C4-2B (cell line): ENCODE measurements around the gene ZDHHC22.
A peak's percentile ranks its signal among the peaks of the same experiment; 100 is the strongest.

Experiments used
- H3K27ac ChIP-seq: fragments of 450-650 bp; 2 replicates; pipeline ENCODE4 v1.5.1; 2017
- ZFX ChIP-seq: fragments of 450-650 bp; IDR thresholded peaks from 2 replicates; pipeline ENCODE4 v1.6.1; 2017
- TF ChIP-seq, protein P1 (sequence below): fragments of 450-650 bp; conservative IDR thresholded peaks from 2 replicates; pipeline ENCODE4 v1.5.1; 2017; ENCODE audit warnings: mild to moderate bottlenecking

Gene ZDHHC22

DNA sequence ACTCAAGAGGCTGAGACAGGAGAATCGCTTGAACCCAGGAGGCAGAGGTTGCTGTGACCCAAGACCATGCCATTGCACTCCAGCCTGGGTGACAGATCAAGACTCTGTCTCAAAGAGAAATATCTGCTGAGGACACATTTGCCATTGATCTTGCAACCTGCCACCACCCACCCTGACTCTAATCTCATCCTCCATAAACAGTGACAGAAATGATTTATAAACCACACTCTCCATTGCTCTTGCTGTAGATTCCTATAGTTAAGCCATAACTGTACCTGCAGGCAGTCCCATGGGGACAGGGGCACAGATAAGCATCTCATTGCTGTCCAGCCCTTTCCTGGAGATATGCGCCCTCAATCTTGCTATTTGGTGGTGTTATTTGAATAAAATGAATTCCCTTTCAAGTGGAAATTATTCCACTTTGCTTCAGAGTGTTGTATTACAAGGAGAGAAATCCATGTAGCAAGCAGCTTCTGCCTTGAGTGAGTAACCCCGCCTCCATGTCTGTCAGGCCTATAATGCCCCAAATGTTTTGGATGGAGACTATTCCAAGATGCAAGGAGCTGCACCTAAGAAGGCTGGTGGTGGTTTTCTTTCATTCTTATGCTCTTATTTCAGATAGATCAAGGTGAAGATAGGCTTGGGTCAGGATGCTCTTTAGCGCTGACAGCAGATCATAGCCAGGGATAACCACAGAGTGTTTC is 3.0 kb upstream of the ZDHHC22 start:
- no peak for TF ChIP-seq ZFX
- TF ChIP-seq, protein P1, sequence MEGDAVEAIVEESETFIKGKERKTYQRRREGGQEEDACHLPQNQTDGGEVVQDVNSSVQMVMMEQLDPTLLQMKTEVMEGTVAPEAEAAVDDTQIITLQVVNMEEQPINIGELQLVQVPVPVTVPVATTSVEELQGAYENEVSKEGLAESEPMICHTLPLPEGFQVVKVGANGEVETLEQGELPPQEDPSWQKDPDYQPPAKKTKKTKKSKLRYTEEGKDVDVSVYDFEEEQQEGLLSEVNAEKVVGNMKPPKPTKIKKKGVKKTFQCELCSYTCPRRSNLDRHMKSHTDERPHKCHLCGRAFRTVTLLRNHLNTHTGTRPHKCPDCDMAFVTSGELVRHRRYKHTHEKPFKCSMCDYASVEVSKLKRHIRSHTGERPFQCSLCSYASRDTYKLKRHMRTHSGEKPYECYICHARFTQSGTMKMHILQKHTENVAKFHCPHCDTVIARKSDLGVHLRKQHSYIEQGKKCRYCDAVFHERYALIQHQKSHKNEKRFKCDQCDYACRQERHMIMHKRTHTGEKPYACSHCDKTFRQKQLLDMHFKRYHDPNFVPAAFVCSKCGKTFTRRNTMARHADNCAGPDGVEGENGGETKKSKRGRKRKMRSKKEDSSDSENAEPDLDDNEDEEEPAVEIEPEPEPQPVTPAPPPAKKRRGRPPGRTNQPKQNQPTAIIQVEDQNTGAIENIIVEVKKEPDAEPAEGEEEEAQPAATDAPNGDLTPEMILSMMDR: no peak
- H3K27ac ChIP-seq: no peak overlapping the region

DNA sequence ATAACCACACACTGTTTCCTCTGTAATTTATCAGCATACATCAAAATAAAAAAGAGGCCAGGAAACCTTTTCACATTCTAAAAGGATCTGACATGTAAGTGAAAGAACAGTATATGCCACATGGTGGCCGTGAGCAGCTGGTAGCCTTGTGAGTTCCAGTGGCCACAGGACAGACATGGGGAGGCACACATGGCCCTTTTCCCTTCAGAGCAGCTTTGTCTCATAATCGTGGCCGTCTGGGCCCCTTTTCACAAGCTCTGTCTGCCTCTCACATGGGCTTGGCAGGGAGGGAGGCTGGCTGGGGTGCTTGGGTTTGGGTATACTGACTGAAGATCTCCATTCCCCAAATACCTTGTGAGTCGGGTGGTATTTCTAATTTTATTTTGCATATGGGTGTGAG is 1.5 kb upstream of the ZDHHC22 start:
- H3K27ac ChIP-seq: no peak overlapping the region
- TF ChIP-seq, protein P1: no peak
- no peak for TF ChIP-seq ZFX

DNA sequence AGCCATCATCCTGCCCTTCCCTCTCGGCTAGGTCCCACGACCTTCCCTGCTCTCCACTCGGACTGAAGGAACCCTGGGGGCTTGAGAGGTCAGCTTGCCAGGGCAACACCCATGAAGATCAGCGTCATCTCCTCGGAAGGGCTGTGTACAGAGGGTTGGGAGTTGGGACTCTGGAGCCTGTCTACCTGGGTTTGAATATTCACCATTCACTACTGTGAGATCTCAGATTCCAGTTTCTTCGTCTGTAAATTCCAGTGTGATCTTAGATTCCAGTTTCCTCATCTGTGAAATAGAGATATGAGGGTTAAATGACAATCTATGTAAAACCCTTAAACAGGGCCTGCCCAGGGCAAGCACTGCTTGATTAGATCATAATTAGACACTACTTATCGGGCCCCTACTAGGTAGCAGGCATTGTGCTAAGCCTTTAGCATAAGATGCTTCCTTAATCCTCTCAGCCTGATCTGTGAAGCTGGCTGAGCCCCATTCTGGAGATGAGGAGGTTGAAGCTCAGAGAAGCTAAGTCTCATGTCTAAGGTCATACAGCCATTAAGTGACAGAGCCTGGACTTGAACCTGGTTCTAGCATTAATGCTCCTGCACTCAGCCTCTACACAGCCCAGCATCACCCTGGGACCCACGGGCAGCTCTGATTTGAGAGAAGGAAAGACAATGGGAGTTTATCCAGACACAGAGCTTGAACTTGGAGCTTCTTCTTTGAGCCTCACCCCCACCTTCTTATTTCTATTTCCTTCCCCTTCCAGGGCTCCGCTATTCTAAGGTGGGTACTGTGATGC is 612 bp upstream of the ZDHHC22 start:
- no peak for TF ChIP-seq ZFX
- TF ChIP-seq, protein P1: no peak
- H3K27ac ChIP-seq: no peak overlapping the region

DNA sequence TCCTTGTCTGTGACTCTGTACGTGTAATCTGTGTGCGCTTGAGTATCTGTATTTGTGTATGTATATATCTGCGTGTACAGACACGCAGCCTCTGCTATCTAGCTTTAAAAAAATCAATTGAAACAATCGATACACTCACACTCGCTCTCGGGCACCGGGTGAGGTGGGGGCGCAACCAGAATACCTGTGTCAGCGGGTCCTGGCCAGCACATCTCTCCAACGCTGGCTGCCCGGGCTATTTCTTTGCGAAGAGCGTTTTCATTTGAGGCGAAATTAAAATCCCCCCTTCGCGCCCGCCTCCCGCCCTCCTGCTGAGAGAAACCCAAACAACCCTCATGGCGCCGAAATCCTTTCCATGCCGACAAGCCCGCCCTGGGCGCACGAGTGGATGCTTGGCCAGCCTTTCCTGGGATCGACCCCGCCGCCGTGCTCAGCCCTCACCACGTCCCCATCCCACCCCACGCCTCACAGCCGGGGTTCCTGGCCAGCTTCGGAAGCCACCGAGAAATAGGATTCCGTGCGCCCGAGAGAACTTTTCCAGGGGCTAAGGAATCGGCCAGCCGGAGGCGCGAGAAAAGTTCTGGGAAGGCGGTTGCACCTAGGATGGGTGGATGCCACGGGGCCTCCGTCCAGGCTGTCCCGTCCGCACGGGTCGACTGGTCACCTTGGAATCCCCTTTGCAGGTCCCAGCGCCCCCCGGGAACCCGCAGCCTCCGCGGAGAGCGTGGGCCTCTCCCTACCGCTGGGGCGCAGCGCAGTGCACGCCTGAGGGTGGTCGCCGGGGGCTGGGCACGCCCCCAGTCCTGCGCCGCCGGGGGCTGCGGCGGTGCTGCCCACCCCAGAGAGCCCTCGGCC is 1.0 kb downstream of the ZDHHC22 start:
- no peak overlapping the region for H3K27ac ChIP-seq
- TF ChIP-seq, protein P1: no peak
- TF ChIP-seq ZFX: no peak

DNA sequence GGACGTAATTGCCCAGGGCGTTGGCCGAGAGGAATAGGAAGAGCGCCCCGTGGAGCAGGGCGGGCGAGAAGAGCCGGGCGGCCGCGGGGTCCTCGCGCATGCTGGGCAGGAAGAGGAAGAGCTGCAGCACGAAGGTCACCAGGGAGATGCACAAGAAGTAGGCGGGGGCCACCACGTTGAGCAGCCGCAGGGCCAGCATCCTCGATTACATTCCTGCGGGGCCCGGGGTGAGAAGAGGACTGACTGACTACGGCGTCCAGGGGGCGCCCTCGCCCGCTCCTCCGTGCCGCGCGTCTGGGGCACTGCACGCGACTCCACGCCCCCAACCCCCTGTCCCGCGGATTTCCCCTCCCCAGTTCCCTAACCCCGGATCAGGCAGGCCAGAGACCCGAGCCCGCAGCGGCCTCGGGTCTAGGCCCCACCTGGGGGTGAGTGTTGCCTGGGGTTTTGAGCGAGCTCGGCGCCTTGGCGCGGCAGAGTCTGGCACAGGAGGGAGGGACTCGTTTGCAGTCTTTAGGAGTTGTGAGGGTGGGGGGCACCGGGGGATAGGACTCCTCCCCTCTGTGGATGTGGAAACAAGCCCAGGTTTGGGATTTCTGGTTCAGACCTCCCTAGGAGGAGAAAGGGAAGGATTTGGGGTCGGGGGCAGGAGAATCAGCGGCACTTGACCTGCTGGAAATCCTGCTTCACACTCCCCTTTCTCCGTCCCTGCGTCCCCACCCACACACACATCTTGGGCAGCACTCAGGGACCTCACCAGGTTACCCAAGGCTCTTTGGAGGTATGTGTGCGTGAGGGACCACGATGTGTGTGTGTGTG is 1.8 kb downstream of the ZDHHC22 start:
- TF ChIP-seq, protein P1: peak; percentile 79
- no peak for TF ChIP-seq ZFX
- no peak overlapping the region for H3K27ac ChIP-seq

DNA sequence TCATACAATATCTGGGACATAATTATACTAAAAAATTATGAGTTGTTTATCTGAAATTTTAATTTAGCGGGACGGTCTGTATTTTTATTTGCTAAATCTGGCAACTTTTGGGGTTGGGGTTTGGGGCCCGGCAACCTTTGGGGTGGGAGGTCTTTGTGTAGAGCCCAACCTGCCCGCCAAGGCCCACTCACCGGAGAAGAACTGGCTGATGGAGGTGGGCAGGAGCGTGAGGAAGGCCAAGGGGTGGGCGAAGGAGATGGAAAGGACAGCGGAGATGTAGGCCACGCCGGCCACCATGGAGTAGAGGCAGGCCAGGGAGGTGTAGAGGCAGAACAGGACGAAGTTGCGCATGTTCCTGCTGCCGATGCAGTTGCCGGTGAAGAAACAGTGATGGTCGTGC is 2.6 kb downstream of the ZDHHC22 start:
- no peak overlapping the region for H3K27ac ChIP-seq
- TF ChIP-seq, protein P1: no peak
- no peak for TF ChIP-seq ZFX
